Vein endothelial cell (primary cell): Measurements from ENCODE around the gene INTS3. TPM values are rescaled to one million over a fixed set of nuclear protein-coding genes. Genes with fewer than 3 reads are reported as not detected.

ENCODE experiments used
- small RNA-seq: library from RNA; depleted of rRNA; stranded (forward); fragments of <200 nt; gene quantifications from one replicate; pipeline ENCODE3, GENCODE V24; 2012
- total RNA-seq: library from RNA; depleted of rRNA; stranded (reverse); fragments of >200 nt; gene quantifications from 2 replicates; pipeline ENCODE4 v1.2.3, GENCODE V29; 2012

INTS3 gene
- 50.0 and 50.6 TPM in 2 replicates for total RNA-seq

GRCh38 chr1:153727463-153728304 lies at the start of gene INTS3:
Gene INTS3, plus strand, starts transcription at chr1:153728050. Its CDS starts 585 bp downstream, at chr1:153728635.

GRCh38 chr1:153678519-153679336 lies 49.1 kb upstream of the INTS3 start, which contains the start of gene NPR1:
Gene NPR1, plus strand, starts transcription at chr1:153678688. Its CDS starts 421 bp downstream, at chr1:153679109.

GRCh38 chr1:153774780-153775457 lies 47.1 kb downstream of the INTS3 start, which contains the start of gene SLC27A3:
Gene SLC27A3, plus strand, starts transcription at chr1:153775407. Its CDS starts 91 bp downstream, at chr1:153775498.

Small RNAs within 50 kb of the gene (small RNA-seq; reads per million reads assigned to genes)
- gene MIR8083 (not detected), gene RF00019 (not detected), gene RN7SL372P (not detected)

Other genes with a start within 250 kb of the INTS3 start
- gene S100A6, start 192.1 kb upstream of the INTS3 start, total RNA-seq = 478 and 546 TPM in 2 replicates
- gene S100A5, start 187.1 kb upstream of the INTS3 start, total RNA-seq = not detected in 2 replicates
- gene S100A4, start 182.2 kb upstream of the INTS3 start, total RNA-seq = 5.2 and 5.7 TPM in 2 replicates
- 0.98 and 2.4 TPM in 2 replicates for gene S100A3, start 178.8 kb upstream of the INTS3 start, total RNA-seq
- gene S100A2, start 162.2 kb upstream of the INTS3 start, total RNA-seq = 0.33 and 0.86 TPM in 2 replicates
- gene S100A16, start 114.9 kb upstream of the INTS3 start, total RNA-seq = 678 and 716 TPM in 2 replicates
- gene S100A14, start 111.7 kb upstream of the INTS3 start, total RNA-seq = not detected in 2 replicates
- 65.8 and 96.4 TPM in 2 replicates for gene S100A13, start 100.5 kb upstream of the INTS3 start, total RNA-seq
- gene S100A1, start 99.6 kb upstream of the INTS3 start, total RNA-seq = 0.38 TPM in 1 of 2 replicates, not detected in the other
- gene CHTOP, start 94.0 kb upstream of the INTS3 start, total RNA-seq = 35.5 and 35.6 TPM in 2 replicates
- 45.2 and 53.9 TPM in 2 replicates for gene SNAPIN, start 69.3 kb upstream of the INTS3 start, total RNA-seq
- gene ILF2, start 57.1 kb upstream of the INTS3 start, total RNA-seq = 258 and 299 TPM in 2 replicates
- 7.2 and 11.7 TPM in 2 replicates for gene NPR1, start 49.4 kb upstream of the INTS3 start, total RNA-seq
- gene SLC27A3, start 47.4 kb downstream of the INTS3 start, total RNA-seq = 11.6 and 16.0 TPM in 2 replicates
- gene GATAD2B, start 194.9 kb downstream of the INTS3 start, total RNA-seq = 15.9 and 21.2 TPM in 2 replicates
- gene DENND4B, start 218.7 kb downstream of the INTS3 start, total RNA-seq = 25.2 and 28.4 TPM in 2 replicates
- 8.8 and 12.1 TPM in 2 replicates for gene CRTC2, start 230.6 kb downstream of the INTS3 start, total RNA-seq
- gene SLC39A1, start 235.5 kb downstream of the INTS3 start, total RNA-seq = 100 and 102 TPM in 2 replicates
- gene CREB3L4, start 239.9 kb downstream of the INTS3 start, total RNA-seq = 6.1 and 9.1 TPM in 2 replicates
- 114 and 132 TPM in 2 replicates for gene JTB, start 249.6 kb downstream of the INTS3 start, total RNA-seq